Measurements from ENCODE around the gene KCNH2. TPM values are rescaled to one million over a fixed set of nuclear protein-coding genes. Genes with fewer than 3 reads are reported as not detected.

Gene KCNH2
- total and polyA plus RNA-seq, 4 donors: 0.18 to 74.6 (median 0.33) TPM; not detected in 1

GRCh38 chr7:150943453-150943814 lies 34.7 kb downstream of the KCNH2 start:
- no peak overlapping the region for H3K27ac ChIP-seq (ENCODE audit: low read depth in 1 of 2, low read length in 2 of 2)
- no peak for DNase-seq (ENCODE audit: low spot score)
- 98% methylated on average over 6 of the region's 6 CpGs for WGBS
- peaks cover 0 to 2% (median 0%) of the 10 kb centered on the region in 4 donors for H3K27me3 ChIP-seq (ENCODE audit: control insufficient read depth in 4 of 4, insufficient read depth in 4 of 4, low read length in 3 of 4)
- H3K4me3 ChIP-seq (ENCODE audit: low read depth in 1 of 3, low read length in 3 of 3): no peak overlapping the region
- no peaks in the 10 kb centered on the region for H3K36me3 ChIP-seq (ENCODE audit: control insufficient read depth in 4 of 4, insufficient read depth in 3 of 4, low read depth in 1 of 4, low read length in 3 of 4)
- H3K9ac ChIP-seq (ENCODE audit: low read depth in 1 of 2, low read length in 2 of 2): no peak overlapping the region
- H3K4me1 ChIP-seq (ENCODE audit: control insufficient read depth in 4 of 4, insufficient read depth in 4 of 4, low read length in 3 of 4): no peaks in the 10 kb centered on the region
- no peaks in the 10 kb centered on the region for H3K9me3 ChIP-seq (ENCODE audit: control insufficient read depth in 4 of 4, low read length in 3 of 4)
- TF ChIP-seq YY1 (IDR thresholded peaks at IDR 0.05): no peak
- TF ChIP-seq ATF3 (IDR thresholded peaks at IDR 0.05): no peak
- no peak for TF ChIP-seq ZBTB33 (IDR thresholded peaks at IDR 0.05)

- no peaks in the 10 kb centered on the region for H3K4me1 ChIP-seq (ENCODE audit: control insufficient read depth in 4 of 4, insufficient read depth in 4 of 4, low read length in 3 of 4)
- H3K4me3 ChIP-seq (ENCODE audit: low read depth in 1 of 3, low read length in 3 of 3): no peak overlapping the region
- no peak overlapping the region for H3K9ac ChIP-seq (ENCODE audit: low read depth in 1 of 2, low read length in 2 of 2)
- peaks cover 0 to 2% (median 0%) of the 10 kb centered on the region in 4 donors for H3K27me3 ChIP-seq (ENCODE audit: control insufficient read depth in 4 of 4, insufficient read depth in 4 of 4, low read length in 3 of 4)
- no peaks in the 10 kb centered on the region for H3K36me3 ChIP-seq (ENCODE audit: control insufficient read depth in 4 of 4, insufficient read depth in 3 of 4, low read depth in 1 of 4, low read length in 3 of 4)
- no peak overlapping the region for H3K27ac ChIP-seq (ENCODE audit: low read depth in 1 of 2, low read length in 2 of 2)
- TF ChIP-seq RXRA (IDR thresholded peaks at IDR 0.05) (no peak), YY1 (IDR thresholded peaks at IDR 0.05) (no peak), CTCF (IDR thresholded peaks at IDR 0.05; ENCODE audit: low read depth, low read length, missing input control) (no peak), HNF4A (conservative IDR thresholded peaks at IDR 0.05) (no peak), RAD21 (IDR thresholded peaks at IDR 0.05) (no peak), FOXA1 (IDR thresholded peaks at IDR 0.05) (no peak), NR2F2 (IDR thresholded peaks at IDR 0.05) (no peak), FOXA2 (IDR thresholded peaks at IDR 0.05) (no peak)
- WGBS: 82% methylated on average over 13 of the region's 13 CpGs
- no peaks in the 10 kb centered on the region for H3K9me3 ChIP-seq (ENCODE audit: control insufficient read depth in 4 of 4, low read length in 3 of 4)
- DNase-seq (ENCODE audit: low spot score): no peak
Observed at GRCh38 chr7:150942591-150943452, 35.3 kb downstream of the KCNH2 start.

- 55% methylated on average over 14 of the region's 14 CpGs for WGBS
- TF ChIP-seq FOXA2 (IDR thresholded peaks at IDR 0.05) (no peak), GABPA (IDR thresholded peaks at IDR 0.05 in 1 of 2, conservative IDR thresholded peaks at IDR 0.05 in 1 of 2) (no peak), TAF1 (conservative IDR thresholded peaks at IDR 0.05) (no peak), REST (IDR thresholded peaks at IDR 0.05) (no peak), ATF3 (IDR thresholded peaks at IDR 0.05) (no peak), CTCF (IDR thresholded peaks at IDR 0.05; ENCODE audit: low read depth, low read length, missing input control) (no peak), RXRA (IDR thresholded peaks at IDR 0.05) (no peak), YY1 (IDR thresholded peaks at IDR 0.05) (no peak), RAD21 (IDR thresholded peaks at IDR 0.05) (no peak)
- no peak for DNase-seq (ENCODE audit: low spot score)
- H3K9ac ChIP-seq (ENCODE audit: low read depth in 1 of 2, low read length in 2 of 2): no peak overlapping the region
- H3K36me3 ChIP-seq (ENCODE audit: control insufficient read depth in 4 of 4, insufficient read depth in 3 of 4, low read depth in 1 of 4, low read length in 3 of 4): no peaks in the 10 kb centered on the region
- H3K27ac ChIP-seq (ENCODE audit: low read depth in 1 of 2, low read length in 2 of 2): no peak overlapping the region
- no peaks in the 10 kb centered on the region for H3K4me1 ChIP-seq (ENCODE audit: control insufficient read depth in 4 of 4, insufficient read depth in 4 of 4, low read length in 3 of 4)
- H3K27me3 ChIP-seq (ENCODE audit: control insufficient read depth in 4 of 4, insufficient read depth in 4 of 4, low read length in 3 of 4): peaks cover 0 to 2% (median 0%) of the 10 kb centered on the region in 4 donors
- no peaks in the 10 kb centered on the region for H3K9me3 ChIP-seq (ENCODE audit: control insufficient read depth in 4 of 4, low read length in 3 of 4)
- H3K4me3 ChIP-seq (ENCODE audit: low read depth in 1 of 3, low read length in 3 of 3): no peak overlapping the region
Observed at GRCh38 chr7:150942001-150942590, 36.0 kb downstream of the KCNH2 start.
